GM12878 (cell line): ENCODE measurements around the gene PRKCD. TPM values are rescaled to one million over a fixed set of nuclear protein-coding genes. Genes with fewer than 3 reads are reported as not detected.

ENCODE experiments used
- ATAC-seq: fragments of 200-7000 bp; cut with Tn5 transposase; 3 replicates; pipeline ENCODE4 v1.9.1; 2020; ENCODE audit warnings: mild to moderate bottlenecking, moderate library complexity
- BruUV-seq: library from RNA; stranded (reverse); fragments of 400-500 nt; replicated peaks from 2 replicates; lab custom pipeline; 2021; lab: Mats Ljungman, UMichigan
- CTCF ChIA-PET: fragments of 300-600 bp; sonication (Branson Sonifier 250); formaldehyde crosslinking; extraction: SDS; loops from one replicate; lab custom pipeline; 2021; ENCODE audit warnings: inconsistent platforms; lab: Yijun Ruan, JAX
- POLR2A ChIA-PET: fragments of 350-600 bp; formaldehyde crosslinking; extraction: SDS; loops from one replicate; lab custom pipeline; 2021; ENCODE audit warnings: inconsistent platforms; lab: Charles Lee
- RAD21 ChIA-PET: fragments of 300-600 bp; sonication (Branson Sonifier 250); formaldehyde crosslinking; loops from one replicate; lab custom pipeline; 2023; ENCODE audit warnings: antibody characterized with exemption; ENCODE audit not compliant: unreplicated experiment; lab: Charles Lee
- SMC1A ChIA-PET: fragments of 300-600 bp; sonication (Branson Sonifier 250); formaldehyde crosslinking; loops from one replicate; lab custom pipeline; 2023; ENCODE audit not compliant: unreplicated experiment, uncharacterized antibody; lab: Charles Lee
- DNase-seq: peaks from one replicate; pipeline ENCODE4 v3.0.0-alpha.2; 2011; ENCODE audit warnings: low read depth, low spot score
- FAIRE-seq: peaks from 3 replicates; lab custom pipeline; 2011; peaks lifted over from hg19 to GRCh38; lab: Jason Lieb, UNC
- H2AFZ ChIP-seq: 2 replicates; pipeline ENCODE4 v1.6.0; 2011; ENCODE audit warnings: low read depth, low read length, control low read depth; ENCODE audit not compliant: control insufficient read depth
- H3K27ac ChIP-seq: 2 replicates; pipeline ENCODE4 v1.5.1; 2011; ENCODE audit warnings: control low read depth; ENCODE audit not compliant: control insufficient read depth, insufficient read depth
- H3K27me3 ChIP-seq, 2 experiments: replicated peaks in 1 of 2; 2 replicates each; pipeline versions ENCODE4 v1.6.0 to v1.6.1; 2011; ENCODE audit warnings: low read length in 1 of 2; ENCODE audit not compliant: control insufficient read depth in 2 of 2, insufficient read depth in 2 of 2
- H3K36me3 ChIP-seq, 2 experiments: 2 replicates each; pipeline ENCODE4 v1.5.1; 2011; ENCODE audit warnings: low read length in 1 of 2; ENCODE audit not compliant: control insufficient read depth in 2 of 2, insufficient read depth in 2 of 2
- H3K4me1 ChIP-seq: 2 replicates; pipeline ENCODE4 v1.6.1; 2011; ENCODE audit warnings: mild to moderate bottlenecking, low read length, moderate library complexity, mixed read lengths; ENCODE audit not compliant: control insufficient read depth, insufficient read depth
- H3K4me2 ChIP-seq: 2 replicates; pipeline ENCODE4 v1.6.0; 2011; ENCODE audit warnings: control low read depth; ENCODE audit not compliant: control insufficient read depth, insufficient read depth
- H3K4me3 ChIP-seq: fragments of 200-600 bp; sonication (generic); 2 replicates; pipeline ENCODE4 v1.5.1; 2016
- H3K79me2 ChIP-seq: 2 replicates; pipeline ENCODE4 v1.6.0; 2011; ENCODE audit warnings: low read length; ENCODE audit not compliant: control insufficient read depth, insufficient read depth
- H3K9ac ChIP-seq: 2 replicates; pipeline ENCODE4 v1.8.0; 2011; ENCODE audit warnings: low read length, control low read depth, mixed read lengths; ENCODE audit not compliant: control insufficient read depth, insufficient read depth
- H3K9me3 ChIP-seq: replicated peaks from 3 replicates; pipeline ENCODE4 v1.5.1; 2011; ENCODE audit warnings: mild to moderate bottlenecking, low read length; ENCODE audit not compliant: control insufficient read depth, insufficient read depth
- H4K20me1 ChIP-seq: 2 replicates; pipeline ENCODE4 v1.6.0; 2011; ENCODE audit not compliant: control insufficient read depth, insufficient read depth
- FOXK2 ChIP-seq: fragments of 450-650 bp; IDR thresholded peaks from 2 replicates; pipeline ENCODE4 v1.6.1; 2017; ENCODE audit warnings: mild to moderate bottlenecking, moderate library complexity
- FOXM1 ChIP-seq: IDR thresholded peaks from 2 replicates; pipeline ENCODE4 v1.6.1; 2012; ENCODE audit warnings: low read depth, mild to moderate bottlenecking, inconsistent platforms, low read length, moderate library complexity
- GATAD2B ChIP-seq: fragments of 450-650 bp; conservative IDR thresholded peaks from 2 replicates; pipeline ENCODE4 v1.6.1; 2017; ENCODE audit warnings: low read depth, mild to moderate bottlenecking, moderate library complexity
- KAT2A ChIP-seq: conservative IDR thresholded peaks from 2 replicates; pipeline ENCODE4 v1.6.1; 2011; ENCODE audit warnings: low read depth, low read length; ENCODE audit not compliant: control insufficient read depth
- MEF2A ChIP-seq: IDR thresholded peaks from 2 replicates; pipeline ENCODE4 v1.6.1; 2011; ENCODE audit warnings: low read depth, mild to moderate bottlenecking, low read length, moderate library complexity; ENCODE audit not compliant: insufficient read depth
- RAD51 ChIP-seq: fragments of 450-650 bp; IDR thresholded peaks from 2 replicates; pipeline ENCODE4 v1.6.1; 2016; ENCODE audit warnings: moderate library complexity, mild to moderate bottlenecking, inconsistent platforms
- RELA ChIP-seq: fragments of 450-650 bp; IDR thresholded peaks from 2 replicates; pipeline ENCODE4 v1.8.0; 2014; ENCODE audit warnings: borderline replicate concordance; ENCODE audit not compliant: partially characterized antibody
- TAF1 ChIP-seq: IDR thresholded peaks from 2 replicates; pipeline ENCODE4 v1.6.1; 2011; ENCODE audit warnings: mild to moderate bottlenecking, low read depth, low read length, borderline replicate concordance
- TARDBP ChIP-seq: IDR thresholded peaks from 2 replicates; pipeline ENCODE4 v1.6.1; 2016; ENCODE audit warnings: borderline replicate concordance
- WGBS: methylation state at CpG from one replicate; pipeline ENCODE4 v1.1.6; 2016; ENCODE audit warnings: low lambda C conversion rate; ENCODE audit not compliant: insufficient replicate concordance, insufficient coverage; ENCODE audit errors: missing lambda C conversion rate; 5-methylcytosine and 5-hydroxymethylcytosine counted together
- in situ Hi-C: fragments of 300-500 bp; cut with MboI; formaldehyde crosslinking; loops from 9 replicates; pipeline ENCODE4 v1.14.3; 2018; ENCODE audit warnings: mixed read lengths
- intact Hi-C: fragments of 100-400 bp; cut with micrococcal nuclease; formaldehyde crosslinking; loops from one replicate; pipeline ENCODE4 v1.14.2; 2022; ENCODE audit not compliant: unreplicated experiment
- polyA plus RNA-seq, 11 experiments: library from polyadenylated mRNA; depleted of rRNA in 4 of 11; unstranded in 6 of 11; stranded (reverse) in 5 of 11; fragments of >200 nt; fragmentation: Nextera tagmentation in 4 of 11; fragmentation: Illumina TruSeq in 1 of 11; extraction: Ambion mirVana in 4 of 11; extraction: Trizol in 1 of 11; gene quantifications; 1 replicate in 1 of 11; 2 replicates in 10 of 11; pipeline versions ENCODE4 v1.2.1 to v1.2.3, GENCODE V29; 2011 to 2016; ENCODE audit warnings: inconsistent platforms in 2 of 11, missing spikeins in 2 of 11, low read depth in 1 of 11
- total RNA-seq, 4 experiments: library from RNA; depleted of rRNA in 3 of 4; stranded (reverse); fragments of >200 nt in 3 of 4; fragmentation: Illumina TruSeq in 1 of 4; extraction: Trizol in 1 of 4; gene quantifications; 2 replicates each; pipeline versions ENCODE4 v1.2.1 to v1.2.3, GENCODE V29; 2013 to 2021
- TF ChIP-seq, protein P1 (sequence below): fragments of 450-650 bp; IDR thresholded peaks from 2 replicates; pipeline ENCODE4 v1.6.1; 2017; ENCODE audit warnings: mild to moderate bottlenecking, moderate library complexity
- TF ChIP-seq, protein P2 (sequence below): fragments of 450-650 bp; IDR thresholded peaks from 2 replicates; pipeline ENCODE4 v1.6.1; 2016; ENCODE audit warnings: mild to moderate bottlenecking

PRKCD gene
- total and polyA plus RNA-seq, 10 of the 15 experiments (the other 5 are each of a cell fraction or from before 2014, with no cell fraction given) = 10.0 to 114 (median 42.4) TPM

- TF ChIP-seq, protein P1, sequence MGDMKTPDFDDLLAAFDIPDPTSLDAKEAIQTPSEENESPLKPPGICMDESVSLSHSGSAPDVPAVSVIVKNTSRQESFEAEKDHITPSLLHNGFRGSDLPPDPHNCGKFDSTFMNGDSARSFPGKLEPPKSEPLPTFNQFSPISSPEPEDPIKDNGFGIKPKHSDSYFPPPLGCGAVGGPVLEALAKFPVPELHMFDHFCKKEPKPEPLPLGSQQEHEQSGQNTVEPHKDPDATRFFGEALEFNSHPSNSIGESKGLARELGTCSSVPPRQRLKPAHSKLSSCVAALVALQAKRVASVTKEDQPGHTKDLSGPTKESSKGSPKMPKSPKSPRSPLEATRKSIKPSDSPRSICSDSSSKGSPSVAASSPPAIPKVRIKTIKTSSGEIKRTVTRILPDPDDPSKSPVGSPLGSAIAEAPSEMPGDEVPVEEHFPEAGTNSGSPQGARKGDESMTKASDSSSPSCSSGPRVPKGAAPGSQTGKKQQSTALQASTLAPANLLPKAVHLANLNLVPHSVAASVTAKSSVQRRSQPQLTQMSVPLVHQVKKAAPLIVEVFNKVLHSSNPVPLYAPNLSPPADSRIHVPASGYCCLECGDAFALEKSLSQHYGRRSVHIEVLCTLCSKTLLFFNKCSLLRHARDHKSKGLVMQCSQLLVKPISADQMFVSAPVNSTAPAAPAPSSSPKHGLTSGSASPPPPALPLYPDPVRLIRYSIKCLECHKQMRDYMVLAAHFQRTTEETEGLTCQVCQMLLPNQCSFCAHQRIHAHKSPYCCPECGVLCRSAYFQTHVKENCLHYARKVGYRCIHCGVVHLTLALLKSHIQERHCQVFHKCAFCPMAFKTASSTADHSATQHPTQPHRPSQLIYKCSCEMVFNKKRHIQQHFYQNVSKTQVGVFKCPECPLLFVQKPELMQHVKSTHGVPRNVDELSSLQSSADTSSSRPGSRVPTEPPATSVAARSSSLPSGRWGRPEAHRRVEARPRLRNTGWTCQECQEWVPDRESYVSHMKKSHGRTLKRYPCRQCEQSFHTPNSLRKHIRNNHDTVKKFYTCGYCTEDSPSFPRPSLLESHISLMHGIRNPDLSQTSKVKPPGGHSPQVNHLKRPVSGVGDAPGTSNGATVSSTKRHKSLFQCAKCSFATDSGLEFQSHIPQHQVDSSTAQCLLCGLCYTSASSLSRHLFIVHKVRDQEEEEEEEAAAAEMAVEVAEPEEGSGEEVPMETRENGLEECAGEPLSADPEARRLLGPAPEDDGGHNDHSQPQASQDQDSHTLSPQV = no peak
Observed at GRCh38 chr3:53202331-53203015, 41.5 kb downstream of the PRKCD start (continued).

DNA sequence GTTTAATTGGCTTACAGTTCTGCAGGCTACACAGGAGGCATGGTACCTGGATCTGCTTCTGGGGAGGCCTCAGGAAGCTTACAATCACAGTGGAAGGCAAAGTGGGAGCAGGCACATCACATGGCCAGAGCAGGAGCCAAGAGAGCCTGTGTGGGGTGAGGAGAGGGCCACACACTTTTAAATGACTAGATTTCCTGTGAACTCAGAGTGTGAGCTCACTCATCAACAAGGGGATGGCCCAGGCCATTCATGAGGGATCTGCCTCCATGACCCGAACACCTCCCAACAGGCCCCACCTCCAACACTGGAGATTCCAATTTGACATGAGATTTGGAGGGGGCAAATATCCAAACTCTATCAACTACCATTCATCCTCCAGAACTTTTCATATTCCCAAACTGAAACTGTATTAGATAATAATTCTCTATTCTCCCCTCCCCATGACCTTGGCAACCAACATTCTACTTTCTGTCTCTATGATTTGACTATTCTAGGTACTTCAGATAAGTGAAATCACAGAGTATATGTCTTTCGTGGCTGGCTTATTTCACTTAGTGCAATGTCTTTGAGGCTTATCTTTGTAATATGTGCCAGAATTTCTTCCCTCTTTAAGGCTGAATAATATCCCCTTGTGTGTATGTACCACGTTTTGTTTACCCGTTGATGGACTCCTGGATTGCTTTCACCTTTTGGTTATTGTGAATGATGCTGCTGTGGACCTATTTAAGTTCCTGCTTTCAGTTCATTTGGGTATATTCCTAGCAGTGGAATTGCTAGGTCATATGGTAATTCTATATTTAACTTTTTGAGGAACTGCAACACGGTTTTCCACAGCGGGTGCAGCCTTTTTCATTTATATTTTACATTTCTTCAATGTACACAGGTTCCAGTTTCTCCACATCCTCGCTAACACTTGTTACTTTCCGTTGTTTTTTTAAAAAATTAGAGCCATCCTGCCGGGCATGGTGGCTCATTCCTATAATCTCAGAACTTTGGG is 51.0 kb downstream of the PRKCD start:
- peak; percentile 53 for ATAC-seq
- intact Hi-C loops = no loop called here
- no TSS peak for BruUV-seq
- RAD21 ChIA-PET = no interaction called here
- H4K20me1 ChIP-seq = no peaks in the 10 kb centered on the region
- CTCF ChIA-PET = interaction anchor here (0.6 to 1.5 kb wide), 5 partner anchors 8 to 98 kb away, joined by 3 to 6 read pairs (median 3); no protein-coding TSS in a partner anchor
- TF ChIP-seq RELA = no peak
- TF ChIP-seq, protein P2, sequence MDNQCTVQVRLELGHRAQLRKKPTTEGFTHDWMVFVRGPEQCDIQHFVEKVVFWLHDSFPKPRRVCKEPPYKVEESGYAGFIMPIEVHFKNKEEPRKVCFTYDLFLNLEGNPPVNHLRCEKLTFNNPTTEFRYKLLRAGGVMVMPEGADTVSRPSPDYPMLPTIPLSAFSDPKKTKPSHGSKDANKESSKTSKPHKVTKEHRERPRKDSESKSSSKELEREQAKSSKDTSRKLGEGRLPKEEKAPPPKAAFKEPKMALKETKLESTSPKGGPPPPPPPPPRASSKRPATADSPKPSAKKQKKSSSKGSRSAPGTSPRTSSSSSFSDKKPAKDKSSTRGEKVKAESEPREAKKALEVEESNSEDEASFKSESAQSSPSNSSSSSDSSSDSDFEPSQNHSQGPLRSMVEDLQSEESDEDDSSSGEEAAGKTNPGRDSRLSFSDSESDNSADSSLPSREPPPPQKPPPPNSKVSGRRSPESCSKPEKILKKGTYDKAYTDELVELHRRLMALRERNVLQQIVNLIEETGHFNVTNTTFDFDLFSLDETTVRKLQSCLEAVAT = no peak
- no peak for TF ChIP-seq FOXK2
- TF ChIP-seq TARDBP = no peak
- no peak for TF ChIP-seq FOXM1
- TF ChIP-seq KAT2A = no peak
- no peak for TF ChIP-seq GATAD2B
- TF ChIP-seq MEF2A = no peak
- no peak for TF ChIP-seq RAD51
- TF ChIP-seq TAF1 = no peak
- no peaks in the 10 kb centered on the region for H3K79me2 ChIP-seq
- SMC1A ChIA-PET = no interaction called here
- H3K9me3 ChIP-seq = no peaks in the 10 kb centered on the region; the same call in 1 of the 3 replicates
- H3K4me2 ChIP-seq = no peak overlapping the region
- in situ Hi-C loops = no loop called here
- no peak overlapping the region for H3K27ac ChIP-seq
- H2AFZ ChIP-seq = no peak overlapping the region
- H3K4me3 ChIP-seq = no peak overlapping the region
- no peaks in the 10 kb centered on the region for H3K36me3 ChIP-seq
- FAIRE-seq = no peak
- no peak for DNase-seq
- H3K27me3 ChIP-seq = no peaks in the 10 kb centered on the region
- no peak overlapping the region for H3K9ac ChIP-seq
- 96% methylated on average over 9 of the region's 9 CpGs for WGBS
- no peaks in the 10 kb centered on the region; the same call in 1 of the 2 replicates for H3K4me1 ChIP-seq
- POLR2A ChIA-PET = interaction anchor here (0.7 kb wide), 1 partner anchor 132 kb away, joined by 3 read pairs; no protein-coding TSS in a partner anchor
